ENCODE measurements around the gene CYP2W1. TPM values are rescaled to one million over a fixed set of nuclear protein-coding genes. Genes with fewer than 3 reads are reported as not detected.

The CYP2W1 gene
- polyA plus RNA-seq, 2 of the 4 experiments (the other 2 are of a cell fraction), result not detected

DNA sequence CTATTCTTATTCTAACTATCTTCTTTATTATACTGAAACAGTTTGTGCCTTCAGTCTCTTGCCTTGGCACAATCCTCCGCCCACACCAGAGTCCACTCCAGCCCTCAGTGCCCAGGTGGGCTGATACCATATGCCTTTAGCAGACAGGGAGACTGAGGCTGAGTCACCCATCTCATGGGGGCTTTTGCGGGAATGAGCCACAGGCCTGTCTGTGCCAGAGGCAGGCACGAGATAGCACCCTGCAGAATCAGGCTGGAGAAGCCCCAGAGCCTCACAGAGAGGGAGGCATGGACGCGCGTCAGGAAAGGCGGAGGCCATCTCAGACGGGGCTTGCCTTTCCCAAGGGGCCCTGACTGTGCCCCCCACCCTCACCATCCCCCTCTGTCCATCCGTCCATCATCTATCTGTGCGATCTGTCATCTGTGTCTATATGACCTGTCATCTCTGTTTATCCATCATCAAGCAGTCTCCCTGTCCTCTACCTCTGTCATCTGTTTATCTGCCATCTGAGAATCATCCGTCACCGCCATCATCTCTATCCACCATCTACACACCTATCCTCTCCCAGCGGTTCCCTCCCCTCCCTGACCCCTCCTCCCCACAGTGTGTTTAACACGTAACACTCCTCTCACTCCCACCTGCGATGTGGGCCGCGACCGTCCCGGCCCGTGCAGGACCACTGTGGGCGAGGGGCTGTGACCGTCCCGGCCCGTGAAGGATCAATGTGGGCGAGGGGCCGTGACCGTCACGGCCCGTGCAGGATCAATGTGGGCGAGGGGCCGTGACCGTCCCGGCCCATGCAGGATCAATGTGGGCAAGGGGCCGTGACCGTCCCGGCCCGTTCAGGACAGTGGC is 21.2 kb upstream of the CYP2W1 start:
- ATAC-seq (no peak), FAIRE-seq (no peak), DNase-seq (ENCODE audit: low read depth in 1 of 2, low spot score in 1 of 2) (no peak)
- Histone ChIP-seq H3K9me3 (no peaks in the 10 kb centered on the region), H3K27ac (no peak overlapping the region), H3K4me2 (no peak overlapping the region), H3K4me3 (no peak overlapping the region), H3K4me1 (no peaks in the 10 kb centered on the region)
- TF ChIP-seq CEBPB (IDR thresholded peaks at IDR 0.05), result no peak
- TF ChIP-seq, protein P1, sequence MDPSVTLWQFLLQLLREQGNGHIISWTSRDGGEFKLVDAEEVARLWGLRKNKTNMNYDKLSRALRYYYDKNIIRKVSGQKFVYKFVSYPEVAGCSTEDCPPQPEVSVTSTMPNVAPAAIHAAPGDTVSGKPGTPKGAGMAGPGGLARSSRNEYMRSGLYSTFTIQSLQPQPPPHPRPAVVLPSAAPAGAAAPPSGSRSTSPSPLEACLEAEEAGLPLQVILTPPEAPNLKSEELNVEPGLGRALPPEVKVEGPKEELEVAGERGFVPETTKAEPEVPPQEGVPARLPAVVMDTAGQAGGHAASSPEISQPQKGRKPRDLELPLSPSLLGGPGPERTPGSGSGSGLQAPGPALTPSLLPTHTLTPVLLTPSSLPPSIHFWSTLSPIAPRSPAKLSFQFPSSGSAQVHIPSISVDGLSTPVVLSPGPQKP (IDR thresholded peaks at IDR 0.05; ENCODE audit: low read depth, low read length), result no peak
- TF ChIP-seq, protein P2, sequence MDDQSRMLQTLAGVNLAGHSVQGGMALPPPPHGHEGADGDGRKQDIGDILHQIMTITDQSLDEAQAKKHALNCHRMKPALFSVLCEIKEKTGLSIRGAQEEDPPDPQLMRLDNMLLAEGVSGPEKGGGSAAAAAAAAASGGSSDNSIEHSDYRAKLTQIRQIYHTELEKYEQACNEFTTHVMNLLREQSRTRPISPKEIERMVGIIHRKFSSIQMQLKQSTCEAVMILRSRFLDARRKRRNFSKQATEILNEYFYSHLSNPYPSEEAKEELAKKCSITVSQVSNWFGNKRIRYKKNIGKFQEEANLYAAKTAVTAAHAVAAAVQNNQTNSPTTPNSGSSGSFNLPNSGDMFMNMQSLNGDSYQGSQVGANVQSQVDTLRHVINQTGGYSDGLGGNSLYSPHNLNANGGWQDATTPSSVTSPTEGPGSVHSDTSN (IDR thresholded peaks at IDR 0.05), result no peak
- TF ChIP-seq ZC3H11A (IDR thresholded peaks at IDR 0.05), result no peak
- no peak for TF ChIP-seq NFE2L2 (conservative IDR thresholded peaks at IDR 0.05; ENCODE audit: low read length)
- ChIA-PET CTCF (interaction anchor here (1.5 to 1.6 kb wide), 2 partner anchors 11 to 31 kb away, joined by 3 to 5 read pairs; no protein-coding TSS in a partner anchor), POLR2A (no interaction called here)
- WGBS (ENCODE audit: missing lambda C conversion rate), result 86% methylated on average over 35 of the region's 37 CpGs

DNA sequence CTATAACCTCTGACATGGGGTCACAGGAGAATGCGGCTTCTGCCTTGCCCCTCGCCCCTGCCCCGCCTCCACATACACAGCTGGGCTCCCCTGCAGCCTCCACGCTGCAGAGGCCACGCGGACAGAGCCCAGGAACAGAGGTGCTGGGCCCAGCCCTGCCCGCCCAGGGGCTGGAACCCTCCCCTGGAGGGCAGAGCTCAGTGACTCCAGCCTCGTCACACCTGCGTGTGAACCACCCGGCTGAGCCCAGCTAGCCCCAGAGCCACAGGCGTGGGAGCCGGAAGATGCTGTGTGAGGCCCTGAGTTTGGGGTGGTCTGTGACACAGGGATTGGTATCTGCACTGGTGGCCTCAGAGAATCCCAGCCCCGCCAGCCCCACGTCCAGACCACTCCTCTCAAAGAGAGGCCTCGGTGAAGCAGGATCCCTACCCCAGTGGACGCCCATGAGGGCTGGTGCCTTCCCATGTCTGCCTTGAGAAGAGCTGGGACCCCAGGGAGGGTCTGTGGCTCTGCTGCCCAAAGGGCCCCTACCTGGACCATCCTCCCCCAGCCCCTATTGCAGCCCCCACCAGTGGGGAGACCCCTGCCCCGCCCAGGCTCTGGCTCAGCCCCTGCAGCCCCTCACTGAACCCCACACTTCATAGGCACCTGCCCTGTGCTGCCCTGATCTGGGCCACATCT is 20.4 kb upstream of the CYP2W1 start:
- 70% methylated on average over 8 of the region's 17 CpGs for WGBS (ENCODE audit: missing lambda C conversion rate)
- Histone ChIP-seq H3K4me3 (no peak overlapping the region), H3K27ac (no peak overlapping the region), H3K9me3 (no peaks in the 10 kb centered on the region), H3K4me1 (no peaks in the 10 kb centered on the region), H3K4me2 (no peak overlapping the region)
- no peak for DNase-seq (ENCODE audit: low read depth in 1 of 2, low spot score in 1 of 2)
- CTCF ChIA-PET, result interaction anchor here (1.5 to 1.6 kb wide), 2 partner anchors 10 to 31 kb away, joined by 3 to 5 read pairs; no protein-coding TSS in a partner anchor
- no peak for FAIRE-seq
- ATAC-seq, result no peak
- POLR2A ChIA-PET, result no interaction called here
- TF ChIP-seq RARB (CRISPR knock-in tag; IDR thresholded peaks at IDR 0.05), result no peak
- no peak for TF ChIP-seq CHD2 (IDR thresholded peaks at IDR 0.05; ENCODE audit: low read length, partially characterized antibody)
- no peak for TF ChIP-seq RNF2 (IDR thresholded peaks at IDR 0.05; ENCODE audit: borderline replicate concordance, low read depth)
- TF ChIP-seq, protein P3, sequence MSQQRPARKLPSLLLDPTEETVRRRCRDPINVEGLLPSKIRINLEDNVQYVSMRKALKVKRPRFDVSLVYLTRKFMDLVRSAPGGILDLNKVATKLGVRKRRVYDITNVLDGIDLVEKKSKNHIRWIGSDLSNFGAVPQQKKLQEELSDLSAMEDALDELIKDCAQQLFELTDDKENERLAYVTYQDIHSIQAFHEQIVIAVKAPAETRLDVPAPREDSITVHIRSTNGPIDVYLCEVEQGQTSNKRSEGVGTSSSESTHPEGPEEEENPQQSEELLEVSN (IDR thresholded peaks at IDR 0.05; ENCODE audit: borderline replicate concordance, low read depth), result no peak
- TF ChIP-seq, protein P4, sequence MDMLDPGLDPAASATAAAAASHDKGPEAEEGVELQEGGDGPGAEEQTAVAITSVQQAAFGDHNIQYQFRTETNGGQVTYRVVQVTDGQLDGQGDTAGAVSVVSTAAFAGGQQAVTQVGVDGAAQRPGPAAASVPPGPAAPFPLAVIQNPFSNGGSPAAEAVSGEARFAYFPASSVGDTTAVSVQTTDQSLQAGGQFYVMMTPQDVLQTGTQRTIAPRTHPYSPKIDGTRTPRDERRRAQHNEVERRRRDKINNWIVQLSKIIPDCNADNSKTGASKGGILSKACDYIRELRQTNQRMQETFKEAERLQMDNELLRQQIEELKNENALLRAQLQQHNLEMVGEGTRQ (IDR thresholded peaks at IDR 0.05), result no peak
- TF ChIP-seq CEBPB (IDR thresholded peaks at IDR 0.05), result no peak
- TF ChIP-seq CHD4 (IDR thresholded peaks at IDR 0.05; ENCODE audit: borderline replicate concordance), result no peak
- no peak for TF ChIP-seq ESRRA (IDR thresholded peaks at IDR 0.05; ENCODE audit: borderline replicate concordance, low read length)
- TF ChIP-seq SMC3 (IDR thresholded peaks at IDR 0.05), result no peak
- TF ChIP-seq, protein P5, sequence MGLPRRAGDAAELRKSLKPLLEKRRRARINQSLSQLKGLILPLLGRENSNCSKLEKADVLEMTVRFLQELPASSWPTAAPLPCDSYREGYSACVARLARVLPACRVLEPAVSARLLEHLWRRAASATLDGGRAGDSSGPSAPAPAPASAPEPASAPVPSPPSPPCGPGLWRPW (IDR thresholded peaks at IDR 0.05), result no peak
- TF ChIP-seq TP53 (CRISPR knock-in tag; IDR thresholded peaks at IDR 0.05), result no peak
- no peak for TF ChIP-seq CBX8 (IDR thresholded peaks at IDR 0.05)
- no peak for TF ChIP-seq SREBF2 (IDR thresholded peaks at IDR 0.05)
- TF ChIP-seq FOXS1 (CRISPR knock-in tag; IDR thresholded peaks at IDR 0.05), result no peak
- TF ChIP-seq, protein P6, sequence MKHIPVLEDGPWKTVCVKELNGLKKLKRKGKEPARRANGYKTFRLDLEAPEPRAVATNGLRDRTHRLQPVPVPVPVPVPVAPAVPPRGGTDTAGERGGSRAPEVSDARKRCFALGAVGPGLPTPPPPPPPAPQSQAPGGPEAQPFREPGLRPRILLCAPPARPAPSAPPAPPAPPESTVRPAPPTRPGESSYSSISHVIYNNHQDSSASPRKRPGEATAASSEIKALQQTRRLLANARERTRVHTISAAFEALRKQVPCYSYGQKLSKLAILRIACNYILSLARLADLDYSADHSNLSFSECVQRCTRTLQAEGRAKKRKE (CRISPR knock-in tag; IDR thresholded peaks at IDR 0.05; ENCODE audit: low read depth), result no peak
- no peak for TF ChIP-seq BHLHE40 (IDR thresholded peaks at IDR 0.05; ENCODE audit: low read depth, low read length)
